TTC549 (cell line): ENCODE measurements around the gene ACOT12.
"Not testable (repeated sequence)": the region's sequence is repeated elsewhere in the genome, so short reads cannot be mapped to it uniquely, and the experiment has no call there.

Experiments
- FAIRE-seq: peaks from 2 replicates; lab custom pipeline; 2012; peaks lifted over from hg19 to GRCh38; lab: Jason Lieb, UNC

Gene ACOT12

GRCh38 chr5:81398741-81399140, 4.8 kb upstream of the ACOT12 start:
- no peak for FAIRE-seq

- no peak for FAIRE-seq
These were observed 3.2 kb upstream of the ACOT12 start for GRCh38 chr5:81397176-81397575.

- no peak for FAIRE-seq
These were observed 1.3 kb upstream of the ACOT12 start for GRCh38 chr5:81395262-81395661.

- FAIRE-seq = no peak
These were observed 528 bp downstream of the ACOT12 start for GRCh38 chr5:81393430-81393782.

- FAIRE-seq = no peak
These were observed 4.9 kb downstream of the ACOT12 start for GRCh38 chr5:81389025-81389424.

- FAIRE-seq = no peak
These were observed 5.8 kb downstream of the ACOT12 start for GRCh38 chr5:81388169-81388568.

GRCh38 chr5:81383867-81384266, 10.1 kb downstream of the ACOT12 start:
- FAIRE-seq = peak; percentile 61

GRCh38 chr5:81371354-81371876, 22.5 kb downstream of the ACOT12 start:
- FAIRE-seq = no peak

- no peak for FAIRE-seq
These were observed 23.0 kb downstream of the ACOT12 start for GRCh38 chr5:81370912-81371311.

- no peak for FAIRE-seq
These were observed 28.4 kb downstream of the ACOT12 start for GRCh38 chr5:81365541-81365940.

- no peak for FAIRE-seq
These were observed 30.7 kb downstream of the ACOT12 start for GRCh38 chr5:81363093-81363871.

- FAIRE-seq = no peak
These were observed 32.3 kb downstream of the ACOT12 start for GRCh38 chr5:81361600-81361999.

- FAIRE-seq = no peak
These were observed 33.3 kb downstream of the ACOT12 start for GRCh38 chr5:81360640-81361039.

GRCh38 chr5:81359881-81360280, 34.1 kb downstream of the ACOT12 start:
- no peak for FAIRE-seq

GRCh38 chr5:81359108-81359507, 34.8 kb downstream of the ACOT12 start:
- FAIRE-seq = no peak

GRCh38 chr5:81355291-81356251, 38.4 kb downstream of the ACOT12 start:
- FAIRE-seq = no peak

GRCh38 chr5:81354093-81354492, 39.8 kb downstream of the ACOT12 start:
- no peak for FAIRE-seq

- FAIRE-seq = no peak
These were observed 40.7 kb downstream of the ACOT12 start for GRCh38 chr5:81353189-81353588.

- no peak for FAIRE-seq
These were observed 43.4 kb downstream of the ACOT12 start for GRCh38 chr5:81350507-81350906.

GRCh38 chr5:81349161-81349560, 44.8 kb downstream of the ACOT12 start:
- FAIRE-seq = no peak

- FAIRE-seq = no peak
These were observed 48.4 kb downstream of the ACOT12 start for GRCh38 chr5:81345411-81346003.

- no peak for FAIRE-seq
These were observed 49.2 kb downstream of the ACOT12 start for GRCh38 chr5:81344736-81345135.

GRCh38 chr5:81338213-81338612, 55.7 kb downstream of the ACOT12 start:
- FAIRE-seq = not testable (repeated sequence)
